GM19035 (cell line): ENCODE results near the gene CCDC178.
A peak's percentile ranks its signal among the peaks of the same experiment; 100 is the strongest.
"Not testable (repeated sequence)": the region's sequence is repeated elsewhere in the genome, so short reads cannot be mapped to it uniquely, and the experiment has no call there.

Experiments
- ATAC-seq: cut with Tn5 transposase; IDR thresholded peaks from one replicate; pipeline ENCODE4 v1.9.1; 2021; ENCODE audit not compliant: unreplicated experiment

The CCDC178 gene, protein sequence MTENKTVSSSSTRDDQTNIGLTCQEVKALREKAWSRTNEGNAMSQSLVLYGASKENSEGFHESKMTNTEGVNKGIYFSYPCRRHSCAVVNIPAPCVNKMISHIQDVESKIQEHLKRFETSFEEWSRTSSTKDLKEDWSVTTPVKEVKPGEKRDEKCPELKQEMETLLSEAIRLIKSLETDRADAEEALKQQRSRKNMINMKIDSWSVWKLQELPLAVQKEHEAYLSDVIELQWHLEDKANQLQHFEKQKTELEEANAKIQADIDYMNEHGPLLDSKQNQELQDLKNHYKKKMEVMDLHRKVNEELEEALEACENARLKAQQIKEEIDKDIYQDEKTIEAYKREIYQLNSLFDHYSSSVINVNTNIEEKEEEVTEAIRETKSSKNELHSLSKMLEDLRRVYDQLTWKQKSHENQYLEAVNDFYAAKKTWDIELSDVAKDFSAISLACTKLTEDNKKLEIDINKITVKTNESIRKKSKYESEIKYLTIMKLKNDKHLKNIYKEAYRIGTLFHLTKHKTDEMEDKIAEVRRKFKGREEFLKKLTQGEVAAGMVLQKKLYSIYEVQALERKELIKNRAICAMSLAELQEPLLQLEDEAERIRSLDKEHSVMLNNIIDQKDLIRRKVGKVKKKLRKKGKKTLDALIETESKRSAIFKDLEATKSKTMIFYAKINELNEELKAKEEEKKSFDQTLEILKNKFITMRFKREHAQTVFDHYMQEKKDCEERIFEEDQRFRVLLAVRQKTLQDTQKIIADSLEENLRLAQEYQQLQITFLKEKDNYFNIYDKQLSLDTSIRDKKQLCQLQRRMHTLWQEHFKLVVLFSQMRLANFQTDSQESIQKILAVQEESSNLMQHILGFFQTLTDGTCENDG

DNA sequence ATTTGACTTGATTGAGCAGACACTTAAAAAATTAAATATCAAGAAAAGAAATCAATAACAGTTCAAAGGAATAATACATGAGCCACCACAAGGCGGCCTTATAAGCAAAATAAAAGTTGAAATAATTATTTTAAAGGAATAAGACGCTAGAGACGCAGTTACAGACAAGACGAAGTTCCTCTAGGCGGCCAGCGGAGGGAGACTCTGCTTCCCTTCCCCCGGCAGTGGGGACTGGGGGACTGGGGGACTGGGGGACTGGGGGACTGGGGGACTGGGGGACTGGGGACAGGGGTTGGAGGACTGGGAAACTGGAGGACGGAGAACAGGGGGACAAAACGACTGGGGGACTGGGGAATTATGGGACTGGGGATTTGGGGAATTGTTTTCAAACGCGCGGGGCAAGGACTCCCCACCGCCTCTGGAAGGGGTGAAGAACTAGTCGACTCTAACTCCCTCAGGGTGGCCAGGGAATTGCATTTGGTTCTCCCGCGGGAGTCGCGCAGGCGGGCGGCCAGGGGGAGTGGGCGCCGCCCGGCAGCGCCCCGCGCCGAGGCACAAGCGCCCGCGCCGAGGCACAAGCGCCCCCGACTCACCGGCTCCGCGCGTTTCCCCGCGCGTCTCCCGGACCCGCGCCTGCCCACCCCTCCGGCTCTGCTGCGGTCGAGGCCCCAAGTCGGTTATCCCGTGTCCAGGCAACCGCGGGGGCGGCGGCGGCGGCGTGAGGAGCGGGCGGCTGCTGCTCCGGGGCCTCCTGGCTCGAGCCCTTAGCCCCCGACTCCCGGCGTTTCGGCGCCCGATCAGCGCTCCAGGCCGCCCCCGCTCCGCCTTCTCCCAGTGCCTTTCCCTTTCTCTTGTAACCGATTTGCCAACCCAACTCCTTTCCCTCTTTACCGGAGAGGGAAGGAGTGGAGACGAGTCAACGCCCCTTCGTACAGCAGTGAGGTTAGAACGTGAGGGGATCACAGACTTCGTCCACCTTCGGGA lies at the start of gene CCDC178:
TSS of gene CCDC178 (minus strand) at position 662 of the 984 bp plus-strand sequence. CDS start 28,633 bp downstream, outside the sequence.
- ATAC-seq: no peak

DNA sequence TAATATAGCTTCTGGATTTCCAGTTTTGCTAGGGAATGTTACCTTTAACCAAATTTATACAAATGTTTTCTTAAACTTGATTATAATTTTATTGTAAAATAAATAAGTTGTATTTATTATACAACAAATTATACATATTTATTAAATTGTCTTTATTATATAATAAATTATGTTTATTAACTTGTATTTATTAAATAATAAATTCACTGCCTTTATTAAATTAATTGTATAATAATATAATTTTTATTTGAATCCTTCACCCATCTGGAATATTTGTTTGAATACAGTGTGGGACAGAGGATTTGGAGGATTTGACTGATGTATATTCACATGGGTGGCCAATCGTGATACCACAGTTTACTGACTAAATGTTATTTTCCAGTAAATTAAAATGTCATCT lies 43.4 kb upstream of the CCDC178 start:
- no peak for ATAC-seq

DNA sequence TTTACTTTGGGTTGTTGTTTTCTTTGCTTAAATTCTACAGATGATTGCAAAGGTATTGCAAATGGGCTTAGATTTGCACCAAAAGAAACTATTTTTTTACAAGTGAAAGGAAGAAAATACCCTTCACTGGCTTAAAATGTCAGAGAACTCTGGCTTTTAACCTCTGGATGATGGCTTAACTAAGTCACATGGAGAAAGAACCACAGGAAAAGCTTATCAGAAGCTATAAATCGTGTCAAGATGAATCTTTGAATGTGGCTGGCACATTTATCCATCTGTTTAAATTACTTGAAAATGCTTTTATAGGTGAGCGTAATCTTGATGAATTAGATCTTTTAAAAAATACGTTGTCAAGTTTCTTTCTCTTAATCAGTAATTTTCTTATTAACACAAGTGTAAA lies 32.0 kb upstream of the CCDC178 start:
- no peak for ATAC-seq

DNA sequence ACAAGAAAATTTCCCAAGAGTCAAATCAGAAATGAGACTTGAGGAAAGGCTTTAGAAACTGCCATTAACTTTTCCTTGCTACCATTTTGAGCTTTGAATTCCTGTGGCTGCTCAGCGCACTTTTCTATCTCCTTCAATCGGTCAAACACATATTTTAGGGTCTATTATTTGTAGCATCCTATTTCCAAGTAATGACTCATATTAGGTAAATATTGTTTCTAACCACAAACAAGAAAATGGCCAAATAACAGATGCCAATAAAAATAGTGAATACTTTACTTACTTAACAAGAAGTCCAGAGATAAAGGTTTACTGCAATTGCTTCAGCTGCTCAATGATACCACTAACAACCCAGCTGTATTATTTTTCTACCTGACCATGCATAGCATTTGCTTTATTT lies 29.7 kb upstream of the CCDC178 start:
- no peak for ATAC-seq

DNA sequence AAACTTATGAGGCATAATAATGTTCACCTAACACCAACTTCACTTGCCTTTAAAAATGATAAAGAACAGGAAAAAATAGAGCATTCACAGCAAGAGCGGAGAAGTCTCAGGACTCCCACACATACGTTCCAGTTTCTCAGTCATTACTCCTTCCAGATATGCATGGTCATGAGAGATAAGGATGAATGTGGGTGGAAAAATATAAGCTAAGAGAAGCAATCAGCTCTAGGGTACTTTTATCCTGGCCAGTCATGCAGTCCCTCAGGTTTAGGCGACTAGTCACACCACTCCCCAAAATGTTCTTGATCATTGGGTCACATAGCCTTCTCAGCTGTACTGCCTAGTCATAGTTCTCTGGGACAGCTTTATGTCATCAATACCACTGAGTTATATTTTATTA lies 29.2 kb upstream of the CCDC178 start:
- ATAC-seq: no peak

DNA sequence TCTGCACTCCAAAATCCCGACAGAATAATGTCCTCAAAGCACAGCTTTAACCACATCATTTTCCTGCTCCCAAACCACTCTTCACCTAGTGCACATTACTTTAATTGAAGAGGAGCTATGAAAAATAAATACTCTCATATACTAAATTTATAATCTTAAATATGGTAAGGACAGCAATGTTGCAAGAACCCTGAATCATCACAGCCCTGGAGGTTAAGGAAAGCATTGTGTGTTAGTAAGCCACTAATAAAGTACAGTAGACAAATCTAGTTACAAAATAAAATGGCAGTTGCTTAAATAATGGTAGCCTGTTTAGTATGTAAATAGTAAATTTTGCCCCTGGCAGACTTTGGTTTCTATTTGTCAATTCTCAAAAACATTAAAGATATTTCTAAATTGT lies 27.0 kb upstream of the CCDC178 start:
- no peak for ATAC-seq

DNA sequence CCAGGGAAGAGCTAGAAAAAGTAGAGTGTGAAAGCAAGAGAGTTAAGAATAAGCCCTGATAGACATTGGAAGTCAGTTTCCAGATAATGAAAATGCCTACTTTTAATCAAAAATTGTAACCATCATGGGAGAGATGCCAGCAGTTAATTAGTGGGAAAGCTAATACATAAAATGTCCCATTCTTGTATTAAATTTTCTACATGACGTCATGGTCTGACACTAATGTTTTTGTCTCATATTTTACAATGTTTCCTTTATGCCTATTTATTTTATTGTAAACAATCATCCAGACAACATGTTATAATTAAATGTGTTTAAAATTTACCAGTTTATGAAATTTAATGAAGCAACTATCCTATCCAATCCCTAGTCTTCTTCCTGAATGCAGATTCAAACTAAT lies 26.3 kb upstream of the CCDC178 start:
- ATAC-seq: no peak

DNA sequence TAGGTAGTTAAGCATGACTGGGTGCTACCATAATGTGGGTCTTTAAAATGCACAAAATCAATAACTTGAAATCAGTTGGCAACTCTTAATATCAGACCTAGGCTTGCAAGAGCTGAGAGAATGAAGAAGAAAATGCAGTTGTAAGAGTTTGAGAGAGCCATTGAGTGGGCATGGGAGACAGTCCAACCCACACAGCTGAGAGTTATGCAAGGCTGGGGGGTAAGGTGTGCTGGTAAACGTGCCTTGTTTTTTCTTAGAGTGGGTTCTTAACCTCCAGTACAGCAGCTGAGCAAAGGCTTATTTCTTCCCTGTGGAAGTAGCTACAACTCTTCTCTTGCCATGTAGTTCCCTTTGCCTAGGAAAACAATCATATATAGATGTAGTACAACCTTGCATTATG lies 20.2 kb upstream of the CCDC178 start:
- no peak for ATAC-seq

DNA sequence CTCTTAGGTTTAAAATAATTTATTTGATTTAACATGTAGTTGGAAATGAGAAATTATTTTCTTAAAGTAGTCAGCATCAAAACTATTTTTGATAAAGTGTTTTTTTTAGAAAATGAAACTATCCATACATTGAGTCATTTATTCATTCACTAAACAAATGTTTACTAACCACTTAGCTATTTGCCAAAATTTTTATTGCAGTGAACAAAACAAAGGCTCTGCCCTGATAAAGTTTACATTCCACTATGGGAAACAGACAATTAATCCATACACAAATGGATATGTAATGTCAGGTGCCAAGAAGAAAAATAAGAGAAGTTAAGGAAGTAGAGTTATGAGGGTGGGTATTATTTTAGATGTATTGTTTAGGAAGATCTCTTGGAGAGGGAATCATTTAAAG lies 19.1 kb upstream of the CCDC178 start:
- no peak for ATAC-seq

DNA sequence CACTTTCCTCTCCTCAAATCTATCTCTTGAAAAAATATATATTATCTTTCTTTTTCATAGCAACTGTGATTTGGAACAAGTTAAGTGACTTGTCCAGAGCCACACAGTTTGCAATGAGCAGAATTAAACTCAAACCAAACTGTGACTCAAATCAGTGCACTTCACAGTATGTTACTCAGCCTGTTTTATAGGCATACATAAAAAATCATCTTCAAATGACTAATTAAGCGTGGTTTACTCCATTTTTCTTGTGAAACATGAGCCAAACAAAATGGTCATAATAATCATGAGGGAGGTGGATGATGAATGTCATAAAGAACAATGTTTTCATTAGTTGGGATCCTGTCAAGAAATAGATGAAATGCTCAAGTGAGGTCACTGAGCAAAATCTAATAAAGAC lies 6.1 kb upstream of the CCDC178 start:
- ATAC-seq: no peak

DNA sequence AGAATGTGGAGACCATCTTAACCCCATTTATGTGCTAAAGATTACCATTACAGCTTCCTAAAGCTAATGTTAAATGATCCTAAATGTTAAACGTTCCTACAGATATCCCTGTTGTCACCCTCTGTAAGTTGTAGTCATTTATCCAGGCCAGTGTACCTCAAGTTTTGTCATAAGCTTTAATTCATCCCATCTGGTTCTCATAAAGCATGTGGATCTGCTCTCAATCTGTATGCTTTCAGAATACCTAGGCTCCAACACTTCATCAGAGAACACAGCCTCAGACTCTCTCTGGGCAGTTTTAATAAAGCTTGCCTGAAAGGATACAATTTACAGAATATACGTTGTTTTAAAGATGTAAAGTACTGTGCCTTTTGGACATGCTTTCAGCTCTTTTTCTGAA lies 4.2 kb upstream of the CCDC178 start:
- ATAC-seq: no peak

DNA sequence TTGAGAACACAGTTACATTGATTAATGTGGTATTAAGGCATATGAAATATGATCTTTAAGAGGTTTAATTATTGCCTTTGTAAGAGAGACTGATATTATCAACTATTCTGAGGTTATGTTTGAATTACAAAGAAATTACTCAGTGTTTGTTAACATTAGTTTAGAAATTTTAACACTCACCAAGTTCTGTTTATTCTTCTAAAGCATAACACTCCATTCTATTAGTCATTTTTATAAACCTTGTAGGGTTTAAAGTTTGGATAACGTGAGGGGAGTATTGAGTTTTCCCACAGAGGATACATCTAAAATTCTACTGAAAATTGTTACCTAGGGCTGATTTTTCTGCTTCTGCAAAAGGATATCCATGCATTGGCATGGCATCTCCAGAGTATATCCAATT lies 7.7 kb downstream of the CCDC178 start:
- ATAC-seq: no peak

DNA sequence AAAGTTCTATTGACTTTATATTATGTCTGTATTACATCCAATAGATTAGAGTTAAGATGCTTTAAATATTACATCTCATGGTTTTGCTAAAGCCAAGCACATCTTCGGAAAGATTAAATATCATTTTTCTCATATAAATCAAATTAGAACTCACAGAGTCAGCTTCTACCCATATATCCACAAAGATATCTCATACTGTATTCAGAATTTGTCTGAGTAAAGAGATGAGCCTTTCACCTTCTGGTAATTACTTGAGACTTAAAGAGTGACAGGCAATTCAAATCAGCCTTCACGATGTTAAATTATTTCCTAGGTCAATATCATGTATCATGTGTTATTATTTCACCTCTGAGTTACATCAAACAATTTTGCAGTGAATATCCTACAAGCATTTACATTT lies 13.0 kb downstream of the CCDC178 start:
- ATAC-seq: no peak

DNA sequence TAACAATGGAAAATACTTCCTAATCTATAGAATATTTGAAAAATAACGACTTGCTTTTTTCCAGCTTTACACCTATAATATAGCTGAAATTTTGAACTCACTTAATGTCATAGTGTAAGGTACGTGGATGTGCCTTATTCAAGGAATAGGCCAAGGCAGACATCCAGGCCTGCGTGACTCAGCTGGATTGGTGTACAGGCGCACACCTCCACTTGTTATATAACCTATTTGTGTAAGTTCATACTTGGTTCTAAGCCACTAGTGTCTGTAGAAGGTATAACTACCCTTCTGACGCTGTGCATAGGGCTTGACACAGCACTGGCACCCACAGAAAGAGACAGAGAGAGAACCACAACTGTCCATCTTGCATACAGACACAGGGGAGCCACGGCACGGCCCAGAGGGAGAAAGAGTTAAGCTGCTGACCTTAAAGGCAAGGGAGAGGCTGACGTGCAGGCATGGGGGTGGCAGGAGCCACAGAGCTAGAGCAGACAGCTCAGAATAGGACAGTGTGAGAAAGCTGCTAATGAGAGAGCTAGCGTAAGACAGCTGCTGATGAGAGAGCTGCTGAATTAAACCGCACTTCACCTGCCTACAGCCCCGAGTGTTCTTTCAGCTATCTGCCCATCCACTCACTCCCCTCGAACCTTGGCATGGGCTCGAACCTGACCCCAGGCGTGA lies 16.1 kb downstream of the CCDC178 start:
- ATAC-seq: no peak

DNA sequence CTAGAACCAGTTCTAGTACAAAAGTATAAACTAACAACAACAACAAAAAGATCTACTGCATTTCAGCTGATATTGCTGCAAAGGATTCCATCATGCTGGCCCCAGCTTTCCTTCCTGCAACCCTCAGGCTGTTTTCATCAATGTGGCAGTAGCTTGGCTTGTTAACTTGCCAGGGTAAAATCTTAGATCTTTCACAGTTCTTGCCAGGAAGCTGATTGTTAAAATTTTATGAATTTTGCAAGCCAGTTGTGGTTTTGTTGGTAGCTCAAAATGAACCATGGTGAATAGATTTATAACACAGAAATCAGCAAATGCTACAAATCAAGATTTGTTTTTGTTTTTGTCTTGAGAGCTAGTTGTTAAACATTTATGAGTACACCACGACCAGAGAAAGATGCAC lies 19.3 kb downstream of the CCDC178 start:
- ATAC-seq: no peak

DNA sequence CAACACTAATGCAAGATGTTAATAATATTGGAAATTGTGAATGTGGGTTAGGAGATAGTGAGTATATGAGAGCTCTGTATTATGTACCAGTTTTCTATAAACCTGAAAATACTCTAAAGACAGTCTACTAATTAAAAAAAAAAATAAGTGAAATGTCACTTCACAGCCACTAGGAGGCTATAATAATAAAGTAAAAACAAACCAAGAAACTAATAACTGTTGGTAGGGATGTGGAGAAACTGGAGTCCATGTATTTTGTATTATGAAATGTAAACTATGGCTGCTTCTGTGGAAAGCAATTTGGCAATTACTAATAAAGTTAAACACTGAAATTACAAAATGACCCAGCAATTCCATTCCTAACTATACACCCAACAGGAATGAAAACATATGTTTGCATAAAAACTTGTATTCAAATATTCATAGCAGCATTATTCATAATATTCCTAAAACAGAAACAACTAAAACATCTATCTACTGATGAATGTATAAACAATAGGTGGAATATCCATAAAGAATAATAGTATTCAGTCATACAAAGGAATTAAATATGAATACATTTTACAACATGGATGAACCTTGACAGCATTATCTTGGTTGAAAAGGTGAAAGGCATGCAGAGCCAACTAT lies 36.2 kb downstream of the CCDC178 start:
- ATAC-seq: peak; percentile 64

DNA sequence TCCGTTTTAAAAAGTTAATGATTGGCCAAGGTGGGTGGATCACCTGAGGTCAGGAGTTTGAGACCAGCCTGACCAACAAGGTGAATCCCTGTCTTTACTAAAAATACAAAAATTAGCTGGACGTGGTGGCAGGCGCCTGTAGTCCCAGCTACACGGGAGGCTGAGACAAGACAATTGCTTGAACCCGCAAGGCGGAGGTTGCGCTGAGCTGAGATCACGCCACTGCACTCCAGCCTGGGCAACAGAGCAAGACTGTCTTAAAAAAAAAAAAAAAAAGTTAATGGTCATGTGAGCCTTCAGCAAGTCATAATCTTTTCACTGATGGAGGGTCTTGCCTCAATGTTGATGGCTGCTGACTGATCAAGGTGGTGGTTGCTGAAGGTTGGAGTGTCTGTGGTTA lies 41.6 kb downstream of the CCDC178 start:
- ATAC-seq: not testable (repeated sequence)

DNA sequence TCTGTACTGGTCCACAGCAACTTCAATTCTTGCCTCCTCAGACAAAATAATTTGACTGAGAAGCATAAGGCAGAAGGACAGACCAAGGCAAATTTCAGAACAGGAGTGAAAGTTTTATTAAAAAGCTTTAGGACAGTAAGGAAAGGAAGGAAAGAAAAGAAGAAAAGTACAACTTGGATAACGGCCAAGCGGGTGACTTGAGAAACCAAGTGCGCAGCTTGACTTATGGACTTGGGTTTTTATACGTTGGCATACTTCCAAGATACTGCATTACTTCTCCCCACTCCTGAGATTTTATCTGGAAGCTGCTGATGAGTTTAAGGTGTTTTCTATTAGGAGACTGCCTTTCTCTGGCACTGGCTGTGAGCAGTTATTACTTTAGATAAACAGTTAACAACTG lies 64.7 kb downstream of the CCDC178 start:
- ATAC-seq: no peak

DNA sequence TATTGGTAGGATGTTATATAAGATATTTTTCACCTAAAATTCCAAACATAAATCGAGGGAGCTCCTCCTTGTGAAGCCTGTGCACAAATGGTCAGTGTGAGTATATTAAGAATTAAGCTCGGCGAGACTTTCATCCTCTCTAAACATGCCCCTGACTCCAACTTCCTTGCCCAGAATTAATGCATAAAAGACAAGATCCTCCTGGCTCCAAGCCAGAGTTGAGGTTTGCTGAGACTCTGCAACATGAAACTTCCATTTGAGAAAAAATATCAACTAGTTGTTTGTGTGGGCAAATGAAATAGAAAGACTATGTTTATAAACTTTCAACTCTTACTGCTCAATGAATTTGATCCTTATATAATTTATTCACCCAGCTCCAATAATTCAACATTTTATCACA lies 68.1 kb downstream of the CCDC178 start:
- ATAC-seq: no peak
